ENCODE measurements around the gene BRSK2.

GRCh38 chr11:1392111-1392510, 2.4 kb downstream of the BRSK2 start:
- TF ChIP-seq, protein P1, sequence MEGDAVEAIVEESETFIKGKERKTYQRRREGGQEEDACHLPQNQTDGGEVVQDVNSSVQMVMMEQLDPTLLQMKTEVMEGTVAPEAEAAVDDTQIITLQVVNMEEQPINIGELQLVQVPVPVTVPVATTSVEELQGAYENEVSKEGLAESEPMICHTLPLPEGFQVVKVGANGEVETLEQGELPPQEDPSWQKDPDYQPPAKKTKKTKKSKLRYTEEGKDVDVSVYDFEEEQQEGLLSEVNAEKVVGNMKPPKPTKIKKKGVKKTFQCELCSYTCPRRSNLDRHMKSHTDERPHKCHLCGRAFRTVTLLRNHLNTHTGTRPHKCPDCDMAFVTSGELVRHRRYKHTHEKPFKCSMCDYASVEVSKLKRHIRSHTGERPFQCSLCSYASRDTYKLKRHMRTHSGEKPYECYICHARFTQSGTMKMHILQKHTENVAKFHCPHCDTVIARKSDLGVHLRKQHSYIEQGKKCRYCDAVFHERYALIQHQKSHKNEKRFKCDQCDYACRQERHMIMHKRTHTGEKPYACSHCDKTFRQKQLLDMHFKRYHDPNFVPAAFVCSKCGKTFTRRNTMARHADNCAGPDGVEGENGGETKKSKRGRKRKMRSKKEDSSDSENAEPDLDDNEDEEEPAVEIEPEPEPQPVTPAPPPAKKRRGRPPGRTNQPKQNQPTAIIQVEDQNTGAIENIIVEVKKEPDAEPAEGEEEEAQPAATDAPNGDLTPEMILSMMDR (IDR thresholded peaks at IDR 0.05; ENCODE audit: low read length): no peak
- no peak for TF ChIP-seq EZH2 (optimal IDR thresholded peaks at IDR 0.05; ENCODE audit: low read depth, low read length)
- no peak for TF ChIP-seq EZH2phosphoT487 (IDR thresholded peaks at IDR 0.05; ENCODE audit: low read length)
